GM12892 (cell line): ENCODE measurements around the gene RPS15.

Experiments
- DNase-seq: peaks from one replicate; pipeline ENCODE4 v3.0.0; 2011; ENCODE audit not compliant: insufficient read length
- FAIRE-seq: peaks from 2 replicates; lab custom pipeline; 2011; peaks lifted over from hg19 to GRCh38; lab: Jason Lieb, UNC
- POLR2A ChIP-seq: IDR thresholded peaks from 2 replicates; pipeline ENCODE4 v1.6.1; 2011; ENCODE audit warnings: low read depth, low read length, control low read depth
- POLR2AphosphoS5 ChIP-seq: IDR thresholded peaks from 2 replicates; pipeline ENCODE4 v1.6.1; 2011; ENCODE audit warnings: low read depth, low read length, control low read depth
- TAF1 ChIP-seq: IDR thresholded peaks from 2 replicates; pipeline ENCODE4 v1.6.1; 2011; ENCODE audit warnings: low read depth, mild to moderate bottlenecking, control low read depth, low read length, borderline replicate concordance

RPS15 gene

GRCh38 chr19:1423436-1424191 is 14.6 kb upstream of the RPS15 start:
- FAIRE-seq (no peak), DNase-seq (no peak)
- no peak for TF ChIP-seq TAF1
- no peak; the same call in 1 of the 2 replicates for TF ChIP-seq POLR2AphosphoS5

GRCh38 chr19:1424192-1424955 is 13.8 kb upstream of the RPS15 start:
- FAIRE-seq = no peak
- TF ChIP-seq TAF1 (no peak), POLR2A (no peak), POLR2AphosphoS5 (no peak)
- DNase-seq = no peak

- DNase-seq (no peak), FAIRE-seq (no peak)
Observed at GRCh38 chr19:1425102-1425837, 12.9 kb upstream of the RPS15 start.

GRCh38 chr19:1425902-1426301 is 12.3 kb upstream of the RPS15 start:
- DNase-seq (no peak), FAIRE-seq (no peak)
- no peak for TF ChIP-seq POLR2AphosphoS5
- no peak for TF ChIP-seq TAF1
- TF ChIP-seq POLR2A = no peak

More at GRCh38 chr19:1425102-1425837, 12.9 kb upstream of the RPS15 start:
- TF ChIP-seq POLR2A = no peak

GRCh38 chr19:1426736-1427135 is 11.5 kb upstream of the RPS15 start:
- no peak for FAIRE-seq
- no peak for TF ChIP-seq POLR2A
- no peak for TF ChIP-seq TAF1
- no peak for TF ChIP-seq POLR2AphosphoS5
- DNase-seq = no peak

- FAIRE-seq = no peak
- DNase-seq = no peak
- TF ChIP-seq TAF1 (no peak), POLR2A (no peak), POLR2AphosphoS5 (no peak; the same call in 1 of the 2 replicates)
Observed at GRCh38 chr19:1427221-1427920, 10.8 kb upstream of the RPS15 start.

- FAIRE-seq (no peak), DNase-seq (no peak)
Observed at GRCh38 chr19:1428738-1429391, 9.3 kb upstream of the RPS15 start.

GRCh38 chr19:1429750-1430149 is 8.4 kb upstream of the RPS15 start:
- TF ChIP-seq TAF1 = no peak
- TF ChIP-seq POLR2AphosphoS5 = no peak
- FAIRE-seq = no peak
- DNase-seq = no peak

More at GRCh38 chr19:1428738-1429391, 9.3 kb upstream of the RPS15 start:
- no peak for TF ChIP-seq POLR2A
- no peak for TF ChIP-seq TAF1
- no peak; the same call in 1 of the 2 replicates for TF ChIP-seq POLR2AphosphoS5

GRCh38 chr19:1430246-1430645 is 8.0 kb upstream of the RPS15 start:
- DNase-seq (no peak), FAIRE-seq (no peak)
- no peak for TF ChIP-seq TAF1
- TF ChIP-seq POLR2AphosphoS5 = no peak
- TF ChIP-seq POLR2A = no peak

- FAIRE-seq = no peak
- no peak for DNase-seq
- TF ChIP-seq POLR2AphosphoS5 = no peak
- no peak for TF ChIP-seq TAF1
- no peak for TF ChIP-seq POLR2A
Observed at GRCh38 chr19:1431759-1432506, 6.3 kb upstream of the RPS15 start.
